ENCODE measurements around the gene TRAPPC5. TPM values are rescaled to one million over a fixed set of nuclear protein-coding genes. Genes with fewer than 3 reads are reported as not detected.
A peak's percentile ranks its signal among the peaks of the same experiment; 100 is the strongest.

The TRAPPC5 gene
- polyA plus RNA-seq, 12 donors, result 24.1 to 50.8 (median 29.3) TPM; not detected in 1

- no peak for DNase-seq
Measured at GRCh38 chr19:7670790-7671189, 9.8 kb upstream of the TRAPPC5 start.

- no peak for DNase-seq
Measured at GRCh38 chr19:7672522-7672921, 8.1 kb upstream of the TRAPPC5 start.

- DNase-seq, result peak; percentile 40
Measured at GRCh38 chr19:7674010-7675005, 6.3 kb upstream of the TRAPPC5 start.

- DNase-seq, result no peak
Measured at GRCh38 chr19:7676376-7676775, 4.3 kb upstream of the TRAPPC5 start.

- DNase-seq, result no peak
Measured at GRCh38 chr19:7676854-7677253, 3.8 kb upstream of the TRAPPC5 start, which contains the start of gene MCEMP1. MCEMP1 (plus strand) TSS chr19:7677090; CDS start chr19:7677121, 31 bp downstream.

GRCh38 chr19:7677669-7678311 lies 2.8 kb upstream of the TRAPPC5 start:
- DNase-seq, result no peak

DNA sequence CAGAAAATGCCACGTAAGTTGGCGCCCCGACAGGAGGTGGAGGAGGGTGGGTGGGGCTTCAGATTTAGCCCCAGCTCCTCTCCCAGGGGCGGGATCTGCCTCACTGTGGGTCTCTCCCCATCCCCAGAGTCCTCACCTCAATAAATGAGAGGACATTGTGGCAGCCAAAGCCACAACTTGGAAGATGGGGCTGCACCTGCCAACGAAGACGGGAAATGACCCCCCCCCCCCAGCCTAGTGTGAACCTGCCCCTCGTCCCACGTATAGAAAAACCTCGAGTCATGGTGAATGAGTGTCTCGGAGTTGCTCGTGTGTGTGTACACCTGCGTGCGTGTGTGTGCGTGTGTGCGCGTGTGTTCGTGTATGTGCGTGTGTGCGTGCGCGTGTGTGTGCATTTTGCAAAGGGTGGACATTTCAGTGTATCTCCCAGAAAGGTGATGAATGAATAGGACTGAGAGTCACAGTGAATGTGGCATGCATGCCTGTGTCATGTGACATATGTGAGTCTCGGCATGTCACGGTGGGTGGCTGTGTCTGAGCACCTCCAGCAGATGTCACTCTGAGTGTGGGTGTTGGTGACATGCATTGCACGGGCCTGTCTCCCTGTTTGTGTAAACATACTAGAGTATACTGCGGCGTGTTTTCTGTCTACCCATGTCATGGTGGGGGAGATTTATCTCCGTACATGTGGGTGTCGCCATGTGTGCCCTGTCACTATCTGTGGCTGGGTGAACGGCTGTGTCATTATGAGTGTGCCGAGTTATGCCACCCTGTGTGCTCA lies 1.5 kb upstream of the TRAPPC5 start:
- DNase-seq, result no peak

- DNase-seq, result no peak
Measured at GRCh38 chr19:7679771-7680605, 645 bp upstream of the TRAPPC5 start.

DNA sequence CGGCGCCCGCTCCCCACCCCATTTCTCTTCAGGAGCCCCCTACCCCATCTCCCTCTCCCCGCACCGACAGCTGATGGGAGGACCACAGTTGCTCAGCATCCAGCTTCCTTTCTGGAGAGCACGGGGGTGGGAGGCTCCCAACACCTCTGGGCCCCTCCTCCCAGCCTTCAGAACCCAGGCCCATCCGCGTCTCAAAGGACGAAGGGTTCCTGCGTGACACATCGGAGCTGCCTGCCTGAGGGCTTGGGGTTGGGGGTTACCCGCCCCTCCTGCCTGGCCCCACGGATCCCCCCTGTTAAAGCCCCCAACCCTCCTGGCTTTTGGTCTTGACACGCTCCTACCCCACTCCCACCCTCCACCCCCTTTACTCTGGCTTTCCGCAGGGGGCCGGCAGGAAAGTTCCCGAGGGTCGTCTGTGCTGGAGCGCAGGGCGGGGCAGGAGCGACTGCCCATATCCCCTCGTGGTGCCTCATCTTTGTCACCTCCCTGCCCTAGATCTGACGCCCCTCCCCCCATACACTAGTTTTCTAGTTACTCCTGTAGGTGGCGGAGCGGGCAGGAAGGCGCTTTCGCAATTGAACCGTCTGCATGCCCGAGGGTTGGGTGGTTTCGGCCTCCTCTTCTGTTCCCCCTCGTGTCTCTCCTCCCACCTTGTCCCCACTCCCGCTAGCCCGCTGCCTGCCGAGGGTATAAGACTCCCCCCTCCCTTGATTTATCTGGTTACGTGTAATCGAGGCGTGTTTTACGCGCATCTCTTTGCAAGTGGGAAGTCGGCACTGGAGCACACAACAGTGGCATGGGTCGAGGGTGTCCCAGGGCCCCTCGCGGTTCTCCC lies 924 bp downstream of the TRAPPC5 start:
- peak; percentile 73 for DNase-seq

DNA sequence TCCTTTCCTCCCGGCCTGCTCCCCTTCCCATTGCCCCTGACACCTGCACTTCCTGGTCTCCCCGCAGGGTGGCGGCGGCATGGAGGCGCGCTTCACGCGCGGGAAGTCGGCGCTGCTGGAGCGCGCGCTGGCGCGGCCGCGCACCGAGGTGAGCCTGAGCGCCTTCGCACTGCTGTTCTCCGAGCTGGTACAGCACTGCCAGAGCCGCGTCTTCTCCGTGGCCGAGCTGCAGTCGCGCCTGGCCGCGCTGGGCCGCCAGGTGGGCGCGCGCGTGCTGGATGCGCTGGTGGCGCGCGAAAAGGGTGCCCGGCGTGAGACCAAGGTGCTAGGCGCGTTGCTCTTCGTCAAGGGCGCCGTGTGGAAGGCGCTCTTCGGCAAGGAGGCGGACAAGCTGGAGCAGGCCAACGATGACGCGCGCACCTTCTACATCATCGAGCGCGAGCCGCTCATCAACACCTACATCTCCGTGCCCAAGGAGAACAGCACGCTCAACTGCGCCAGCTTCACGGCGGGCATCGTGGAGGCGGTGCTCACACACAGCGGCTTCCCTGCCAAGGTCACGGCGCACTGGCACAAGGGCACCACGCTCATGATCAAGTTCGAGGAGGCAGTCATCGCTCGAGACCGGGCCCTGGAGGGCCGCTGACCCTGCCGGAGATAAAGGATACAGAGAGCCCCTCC lies 1.7 kb downstream of the TRAPPC5 start:
- no peak for DNase-seq

- no peak for DNase-seq
Measured at GRCh38 chr19:7685546-7686445, 5.2 kb downstream of the TRAPPC5 start.

- no peak for DNase-seq
Measured at GRCh38 chr19:7687177-7687576, 6.5 kb downstream of the TRAPPC5 start.

DNA sequence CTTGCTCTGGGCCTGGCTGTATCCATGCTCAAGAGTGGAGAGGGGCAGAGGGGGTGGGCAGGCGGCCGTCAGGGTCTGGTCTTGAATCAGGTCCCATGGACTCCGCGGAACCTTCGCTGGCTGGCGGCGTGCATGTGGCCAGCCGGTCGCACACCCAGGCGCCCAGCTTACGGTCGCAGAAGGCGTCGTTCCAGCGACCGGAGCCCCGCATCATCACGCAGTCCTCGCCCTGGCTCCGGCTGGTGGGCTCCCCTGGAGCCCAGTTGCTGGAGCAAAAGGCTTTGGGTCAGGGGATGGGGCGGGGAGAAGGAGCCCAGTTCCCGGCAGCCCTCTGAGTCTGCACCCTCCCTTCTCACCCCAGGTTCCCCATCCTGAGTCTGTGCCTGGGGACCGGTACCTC lies 8.5 kb downstream of the TRAPPC5 start:
- DNase-seq, result no peak

DNA sequence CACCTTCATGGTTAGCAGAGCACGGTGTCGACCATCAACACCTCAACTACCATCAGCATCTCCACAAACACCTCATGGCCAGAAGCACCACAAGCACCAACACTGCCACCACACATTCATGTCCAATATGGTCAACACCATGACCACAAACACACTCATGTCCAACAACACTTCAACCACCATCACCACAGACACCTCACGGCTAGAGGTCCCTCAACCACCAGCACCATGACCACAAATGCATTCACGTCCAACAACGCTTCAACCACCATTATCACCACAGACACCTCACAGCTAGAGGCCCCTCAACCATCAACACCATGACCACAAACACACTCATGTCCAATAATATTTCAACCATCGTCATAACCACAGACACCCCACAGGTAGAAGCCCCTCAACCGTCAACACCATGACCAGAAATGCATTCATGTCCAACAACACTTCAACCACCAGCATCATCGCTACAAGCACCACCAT lies 10.2 kb downstream of the TRAPPC5 start:
- DNase-seq, result no peak

- no peak for DNase-seq
Measured at GRCh38 chr19:7691497-7691896, 10.9 kb downstream of the TRAPPC5 start.

DNA sequence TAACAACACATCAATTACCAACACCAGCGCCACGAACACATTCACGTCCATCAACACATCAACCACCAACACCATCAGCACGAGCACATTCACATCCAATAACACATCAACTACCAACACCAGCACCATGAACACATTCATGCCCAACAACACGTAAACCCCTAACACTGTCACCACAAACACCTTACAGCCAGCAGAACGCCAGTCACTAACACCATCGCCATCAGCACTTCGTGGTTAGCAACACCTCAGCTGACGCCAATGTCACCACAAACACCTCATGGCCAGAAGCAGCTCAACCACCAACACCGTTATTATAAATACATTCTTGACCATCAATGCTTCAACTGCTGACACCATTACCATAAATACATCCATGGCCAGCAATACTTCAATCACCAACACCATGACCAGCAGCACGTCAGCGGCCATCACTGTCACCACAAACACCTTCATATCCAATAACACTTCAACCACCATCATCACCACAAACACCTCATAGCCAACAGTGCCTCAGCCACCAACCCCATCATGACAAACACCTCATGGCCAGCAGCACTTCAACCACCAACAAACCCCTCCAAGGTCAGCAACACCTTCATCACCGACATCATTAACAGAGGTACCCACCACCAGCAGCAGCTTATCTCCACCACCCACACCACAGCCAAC lies 11.9 kb downstream of the TRAPPC5 start:
- no peak for DNase-seq

DNA sequence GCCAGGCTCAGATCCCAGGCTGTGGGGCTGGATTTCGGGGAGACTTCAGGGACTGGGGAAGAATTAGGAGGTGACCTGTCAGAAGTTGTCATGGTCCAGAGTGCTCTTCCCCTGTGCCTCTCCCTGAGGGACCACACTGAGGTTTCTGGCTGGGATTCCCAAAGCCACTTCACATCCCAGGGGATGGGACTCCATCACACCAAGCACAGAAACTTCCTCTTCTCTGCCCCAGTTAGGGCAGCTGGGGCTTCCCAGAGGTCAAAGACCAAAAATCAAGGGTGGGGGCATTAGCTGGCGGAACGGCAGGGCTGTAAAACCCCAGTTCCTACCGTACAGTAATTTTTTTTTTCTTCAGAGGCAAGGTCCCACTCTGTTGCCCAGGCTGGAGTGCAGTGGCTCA lies 13.9 kb downstream of the TRAPPC5 start:
- DNase-seq, result no peak

Data from muscle of arm (tissue), 12 donors.